Smooth muscle cell (in vitro differentiated cells): ENCODE results near the gene ARID4B. TPM values are rescaled to one million over a fixed set of nuclear protein-coding genes. Genes with fewer than 3 reads are reported as not detected.
"Not testable (repeated sequence)": the region's sequence is repeated elsewhere in the genome, so short reads cannot be mapped to it uniquely, and the experiment has no call there.

Source experiments
- DNase-seq: peaks from one replicate; lab custom pipeline; 2025; ENCODE audit not compliant: unreplicated experiment; lab: John Stamatoyannopoulos, UW
- H2AFZ ChIP-seq: fragments of 200-600 bp; sonication (generic); 2 replicates; pipeline ENCODE4 v1.6.0; 2016; ENCODE audit warnings: antibody characterized with exemption, low read depth, mild to moderate bottlenecking
- H3F3A ChIP-seq: fragments of 200-600 bp; sonication (generic); 2 replicates; pipeline ENCODE4 v1.6.0; 2017; ENCODE audit warnings: antibody characterized with exemption, low read depth
- H3K27ac ChIP-seq: fragments of 200-600 bp; sonication (generic); 2 replicates; pipeline ENCODE4 v1.5.1; 2016; ENCODE audit warnings: low read depth, mild to moderate bottlenecking
- H3K27me3 ChIP-seq: fragments of 200-600 bp; sonication (generic); 2 replicates; pipeline ENCODE4 v1.6.1; 2016; ENCODE audit warnings: low read depth, mild to moderate bottlenecking
- H3K36me3 ChIP-seq: fragments of 200-600 bp; sonication (generic); 2 replicates; pipeline ENCODE4 v1.5.1; 2016; ENCODE audit warnings: low read depth
- H3K4me1 ChIP-seq: fragments of 200-600 bp; sonication (generic); 2 replicates; pipeline ENCODE4 v1.5.1; 2016; ENCODE audit warnings: low read depth
- H3K4me2 ChIP-seq: fragments of 200-600 bp; sonication (generic); 2 replicates; pipeline ENCODE4 v1.6.0; 2016; ENCODE audit warnings: mild to moderate bottlenecking
- H3K4me3 ChIP-seq: fragments of 200-600 bp; sonication (generic); 2 replicates; pipeline ENCODE4 v1.5.1; 2016; ENCODE audit warnings: mild to moderate bottlenecking
- H3K79me2 ChIP-seq: fragments of 200-600 bp; sonication (generic); 2 replicates; pipeline ENCODE4 v1.6.0; 2016; ENCODE audit warnings: low read depth, mild to moderate bottlenecking
- H3K9ac ChIP-seq: fragments of 200-600 bp; sonication (generic); 2 replicates; pipeline ENCODE4 v1.6.0; 2016; ENCODE audit warnings: low read depth
- H3K9me3 ChIP-seq: fragments of 200-600 bp; sonication (generic); replicated peaks from 2 replicates; pipeline ENCODE4 v1.5.1; 2016; ENCODE audit warnings: low read depth
- H4K20me1 ChIP-seq: fragments of 200-600 bp; sonication (generic); 2 replicates; pipeline ENCODE4 v1.6.0; 2016; ENCODE audit warnings: low read depth
- WGBS: methylation state at CpG from one replicate; pipeline ENCODE4 v1.1.7; 2016; ENCODE audit warnings: low lambda C conversion rate; 5-methylcytosine and 5-hydroxymethylcytosine counted together
- polyA plus RNA-seq: library from polyadenylated mRNA; unstranded; fragments of >200 nt; fragmentation: Nextera tagmentation; extraction: Ambion mirVana; gene quantifications from 2 replicates; pipeline ENCODE4 v1.2.1, GENCODE V29; 2016
- total RNA-seq: library from RNA; depleted of rRNA; stranded (reverse); fragments of >200 nt; gene quantifications from 2 replicates; pipeline ENCODE4 v1.2.3, GENCODE V29; 2014
- TF ChIP-seq, protein P1 (sequence below): fragments of 200-600 bp; sonication (generic); IDR thresholded peaks from 2 replicates; pipeline ENCODE4 v1.5.1; 2017; ENCODE audit warnings: borderline replicate concordance, mild to moderate bottlenecking, antibody characterized with exemption; ENCODE audit not compliant: insufficient read depth, poor library complexity, severe bottlenecking

Gene ARID4B
- total and polyA plus RNA-seq, 2 experiments from 2014 or later = 29.0 to 33.2 TPM

DNA sequence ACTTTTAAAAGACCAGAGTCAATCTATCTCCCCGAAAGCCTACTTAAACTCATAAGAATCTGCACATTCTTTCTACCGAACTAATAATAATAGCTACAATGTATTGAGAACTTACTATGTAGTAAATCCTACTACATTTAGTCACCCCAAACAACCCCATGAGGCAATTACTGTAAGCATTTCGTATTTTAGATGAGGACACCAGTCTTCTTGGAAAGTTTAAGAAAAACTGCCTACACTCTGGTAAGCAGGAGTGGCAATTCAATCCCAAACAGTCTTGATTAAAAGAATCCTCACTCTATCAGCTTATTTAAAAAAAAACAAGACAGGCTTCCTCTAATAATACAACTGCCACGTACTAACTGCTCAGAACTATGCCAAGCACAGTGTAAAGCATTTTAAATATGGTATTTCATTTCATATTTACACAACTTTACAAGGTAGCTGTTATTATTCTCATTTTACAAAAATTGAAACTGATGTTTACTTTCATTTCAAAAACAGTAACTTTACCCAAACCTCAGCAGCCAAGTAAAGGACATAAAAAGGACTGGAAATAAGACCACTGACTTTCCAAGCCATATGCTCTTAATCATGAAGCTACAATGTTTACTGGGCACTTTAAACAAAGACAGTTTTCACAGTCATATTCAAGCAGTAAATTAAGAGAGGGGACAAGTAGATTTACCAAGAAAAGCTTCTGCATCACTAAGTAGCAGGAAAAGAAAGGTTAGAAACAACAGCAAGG is 13.9 kb downstream of the ARID4B start:
- TF ChIP-seq, protein P1, sequence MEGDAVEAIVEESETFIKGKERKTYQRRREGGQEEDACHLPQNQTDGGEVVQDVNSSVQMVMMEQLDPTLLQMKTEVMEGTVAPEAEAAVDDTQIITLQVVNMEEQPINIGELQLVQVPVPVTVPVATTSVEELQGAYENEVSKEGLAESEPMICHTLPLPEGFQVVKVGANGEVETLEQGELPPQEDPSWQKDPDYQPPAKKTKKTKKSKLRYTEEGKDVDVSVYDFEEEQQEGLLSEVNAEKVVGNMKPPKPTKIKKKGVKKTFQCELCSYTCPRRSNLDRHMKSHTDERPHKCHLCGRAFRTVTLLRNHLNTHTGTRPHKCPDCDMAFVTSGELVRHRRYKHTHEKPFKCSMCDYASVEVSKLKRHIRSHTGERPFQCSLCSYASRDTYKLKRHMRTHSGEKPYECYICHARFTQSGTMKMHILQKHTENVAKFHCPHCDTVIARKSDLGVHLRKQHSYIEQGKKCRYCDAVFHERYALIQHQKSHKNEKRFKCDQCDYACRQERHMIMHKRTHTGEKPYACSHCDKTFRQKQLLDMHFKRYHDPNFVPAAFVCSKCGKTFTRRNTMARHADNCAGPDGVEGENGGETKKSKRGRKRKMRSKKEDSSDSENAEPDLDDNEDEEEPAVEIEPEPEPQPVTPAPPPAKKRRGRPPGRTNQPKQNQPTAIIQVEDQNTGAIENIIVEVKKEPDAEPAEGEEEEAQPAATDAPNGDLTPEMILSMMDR = no peak
- Histone ChIP-seq H3K4me2 (peak overlapping the region; percentile 38), H4K20me1 (peaks cover 92% of the 10 kb centered on the region), H3K4me3 (no peak overlapping the region), H3K9ac (no peak overlapping the region), H3F3A (peaks cover 6% of the 10 kb centered on the region), H3K79me2 (peaks cover 92% of the 10 kb centered on the region), H3K4me1 (peaks cover 6% of the 10 kb centered on the region), H3K36me3 (no peaks in the 10 kb centered on the region), H3K27ac (peak overlapping the region; percentile 10), H3K9me3 (no peaks in the 10 kb centered on the region), H2AFZ (no peak overlapping the region), H3K27me3 (no peaks in the 10 kb centered on the region)
- 66% methylated on average over 4 of the region's 4 CpGs for WGBS
- DNase-seq = no peak

DNA sequence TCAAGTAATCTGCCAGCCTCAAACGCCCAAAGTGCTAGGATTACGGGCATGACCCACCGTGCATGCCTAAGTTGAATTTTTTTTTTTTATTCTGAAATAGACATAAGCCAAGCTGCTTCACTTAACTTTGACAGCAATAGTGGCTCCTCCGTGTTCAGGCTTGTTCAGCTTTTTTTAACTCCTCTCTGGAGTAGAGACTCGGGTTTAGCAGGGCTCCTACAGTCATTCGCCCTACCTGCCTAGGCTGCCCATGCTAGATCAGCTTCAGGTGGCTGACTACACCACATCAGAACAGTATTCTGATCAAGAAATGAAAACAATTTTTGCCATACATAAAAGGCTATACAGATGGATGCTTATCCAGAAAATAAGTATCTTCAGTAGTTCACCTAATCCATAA is 14.7 kb downstream of the ARID4B start:
- Histone ChIP-seq H3K4me2 (peak overlapping the region; percentile 38), H2AFZ (no peak overlapping the region), H3K9ac (no peak overlapping the region), H4K20me1 (peaks cover 89% of the 10 kb centered on the region), H3K27ac (peak overlapping the region; percentile 10), H3K4me1 (peaks cover 6% of the 10 kb centered on the region), H3K79me2 (peaks cover 86% of the 10 kb centered on the region), H3K9me3 (no peaks in the 10 kb centered on the region), H3K36me3 (no peaks in the 10 kb centered on the region), H3K4me3 (no peak overlapping the region), H3K27me3 (no peaks in the 10 kb centered on the region), H3F3A (peaks cover 6% of the 10 kb centered on the region)
- WGBS = 79% methylated on average over 6 of the region's 6 CpGs
- TF ChIP-seq, protein P1 = no peak
- no peak for DNase-seq

DNA sequence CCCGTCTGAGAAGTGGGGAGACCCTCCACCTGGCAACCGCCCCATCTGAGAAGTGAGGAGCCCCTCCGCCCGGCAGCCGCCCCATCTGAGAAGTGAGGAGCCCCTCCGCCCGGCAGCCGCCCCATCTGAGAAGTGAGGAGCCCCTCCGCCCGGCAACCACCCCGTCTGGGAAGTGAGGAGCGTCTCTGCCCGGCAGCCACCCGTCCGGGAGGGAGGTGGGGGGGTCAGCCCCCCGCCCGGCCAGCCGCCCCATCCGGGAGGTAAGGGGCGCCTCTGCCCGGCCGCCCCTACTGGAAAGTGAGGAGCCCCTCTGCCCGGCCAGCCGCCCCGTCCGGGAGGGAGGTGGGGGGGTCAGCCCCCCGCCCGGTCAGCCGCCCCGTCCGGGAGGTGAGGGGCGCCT is 18.8 kb downstream of the ARID4B start:
- H3K27me3 ChIP-seq, DNase-seq, H3K4me2 ChIP-seq, H3K36me3 ChIP-seq, H2AFZ ChIP-seq, H3K9ac ChIP-seq, H3K27ac ChIP-seq, H3K9me3 ChIP-seq, H3K4me3 ChIP-seq, H3F3A ChIP-seq: not testable (repeated sequence)
- Histone ChIP-seq H4K20me1 (peaks cover 89% of the 10 kb centered on the region), H3K79me2 (peaks cover 86% of the 10 kb centered on the region), H3K4me1 (peaks cover 13% of the 10 kb centered on the region)
- no CpG with 5 or more reads among the region's 32 CpGs for WGBS

DNA sequence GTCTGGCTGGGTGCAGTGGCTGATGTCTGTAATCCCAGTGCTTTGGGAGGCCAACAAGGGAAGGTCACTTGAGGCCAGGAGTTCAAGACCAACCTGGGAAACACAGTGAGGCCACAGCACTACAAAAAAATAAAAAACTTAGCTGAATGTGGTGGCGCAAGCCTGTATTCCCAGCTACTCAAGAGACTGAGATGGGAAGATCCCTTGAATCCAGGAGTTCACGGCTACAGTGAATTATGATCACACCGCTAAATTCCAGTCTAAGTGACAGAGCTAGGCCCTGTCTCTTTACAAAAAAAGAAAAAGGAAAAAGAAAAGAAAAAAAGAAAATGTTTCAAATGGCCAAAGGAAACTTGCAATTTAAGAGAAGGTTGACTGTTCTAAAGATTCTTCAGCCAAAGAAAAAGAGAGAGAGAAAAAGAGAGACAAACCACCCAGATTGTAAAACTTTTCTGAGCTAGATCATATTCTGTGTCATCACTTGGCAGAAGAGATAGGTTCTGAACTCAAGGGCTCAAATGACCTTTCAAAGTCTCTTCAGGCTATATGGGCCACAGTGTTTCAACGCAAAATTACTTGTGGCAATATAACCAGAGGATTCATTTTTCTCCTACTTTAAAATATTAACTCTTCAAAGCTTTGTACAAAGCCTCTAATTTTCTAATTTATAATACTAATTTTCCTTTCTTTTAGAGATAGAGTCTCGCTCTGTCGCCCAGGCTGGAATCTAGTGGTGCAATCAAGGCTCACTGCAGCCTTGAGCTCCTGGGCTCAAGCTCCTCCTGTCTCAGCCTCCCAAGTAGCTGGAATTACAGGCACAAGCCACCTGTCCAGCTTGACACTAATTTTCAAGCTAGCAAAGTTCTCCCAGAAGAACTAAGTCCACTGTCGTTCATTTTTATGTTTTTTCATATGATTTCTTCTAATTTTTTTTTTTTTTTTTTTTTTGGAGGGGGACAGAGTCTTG is 20.5 kb downstream of the ARID4B start:
- WGBS = 89% methylated on average over 7 of the region's 7 CpGs
- Histone ChIP-seq H3K27ac (no peak overlapping the region), H3K4me2 (no peak overlapping the region), H3K9me3 (no peaks in the 10 kb centered on the region), H3K4me1 (peaks cover 7% of the 10 kb centered on the region), H3F3A (peaks cover 6% of the 10 kb centered on the region), H3K79me2 (peaks cover 86% of the 10 kb centered on the region), H3K27me3 (no peaks in the 10 kb centered on the region), H4K20me1 (peaks cover 89% of the 10 kb centered on the region), H2AFZ (no peak overlapping the region), H3K36me3 (no peaks in the 10 kb centered on the region), H3K9ac (no peak overlapping the region), H3K4me3 (no peak overlapping the region)
- DNase-seq = no peak
- TF ChIP-seq, protein P1 = no peak
